ENCODE measurements around the gene TLNRD1. TPM values are rescaled to one million over a fixed set of nuclear protein-coding genes. Genes with fewer than 3 reads are reported as not detected.

Gene TLNRD1
- total and polyA plus RNA-seq, 3 donors from 2014 or later: 2.6 to 14.9 (median 11.5) TPM

DNA sequence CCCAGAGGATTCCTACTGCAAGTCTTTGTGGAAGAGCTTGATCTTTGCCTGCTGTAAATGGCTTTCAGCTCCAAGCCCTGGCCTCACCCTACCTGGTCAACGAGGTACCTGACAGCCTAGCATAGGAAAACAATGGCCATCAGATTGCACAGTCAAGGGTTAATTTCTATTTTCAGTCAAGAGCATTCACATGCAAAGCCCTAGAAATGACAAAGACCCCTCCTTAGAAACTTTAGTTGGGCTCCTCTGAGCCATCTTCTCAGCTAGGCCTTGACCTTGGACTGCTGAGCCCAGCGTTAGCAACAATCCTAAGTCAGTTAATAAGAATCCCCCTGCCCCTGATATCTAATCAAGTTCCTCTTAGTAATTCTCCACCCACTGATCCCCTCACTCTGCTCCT lies 29.6 kb upstream of the TLNRD1 start:
- 66 to 80% methylated on average over 2 of the region's 2 CpGs for WGBS, 2 donors

DNA sequence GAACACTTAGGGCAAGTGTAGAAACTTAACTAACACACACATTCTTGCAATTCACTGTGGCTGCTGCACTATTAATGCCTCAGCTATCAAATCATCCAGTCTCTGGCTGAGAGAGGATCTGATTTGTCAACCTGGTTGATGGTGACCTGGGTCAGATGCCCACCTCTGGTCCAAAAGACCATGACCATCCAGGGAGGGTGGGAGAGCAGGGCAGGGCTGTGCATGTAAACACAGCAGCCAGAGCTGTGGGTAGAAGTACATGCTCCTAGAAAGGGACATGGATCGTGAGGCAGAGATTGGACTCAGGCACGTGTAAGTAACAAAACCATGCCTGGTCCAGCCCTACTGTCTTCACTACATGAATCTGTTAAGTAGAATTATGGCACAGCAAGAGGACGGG lies 28.4 kb upstream of the TLNRD1 start:
- TF ChIP-seq, protein P1, sequence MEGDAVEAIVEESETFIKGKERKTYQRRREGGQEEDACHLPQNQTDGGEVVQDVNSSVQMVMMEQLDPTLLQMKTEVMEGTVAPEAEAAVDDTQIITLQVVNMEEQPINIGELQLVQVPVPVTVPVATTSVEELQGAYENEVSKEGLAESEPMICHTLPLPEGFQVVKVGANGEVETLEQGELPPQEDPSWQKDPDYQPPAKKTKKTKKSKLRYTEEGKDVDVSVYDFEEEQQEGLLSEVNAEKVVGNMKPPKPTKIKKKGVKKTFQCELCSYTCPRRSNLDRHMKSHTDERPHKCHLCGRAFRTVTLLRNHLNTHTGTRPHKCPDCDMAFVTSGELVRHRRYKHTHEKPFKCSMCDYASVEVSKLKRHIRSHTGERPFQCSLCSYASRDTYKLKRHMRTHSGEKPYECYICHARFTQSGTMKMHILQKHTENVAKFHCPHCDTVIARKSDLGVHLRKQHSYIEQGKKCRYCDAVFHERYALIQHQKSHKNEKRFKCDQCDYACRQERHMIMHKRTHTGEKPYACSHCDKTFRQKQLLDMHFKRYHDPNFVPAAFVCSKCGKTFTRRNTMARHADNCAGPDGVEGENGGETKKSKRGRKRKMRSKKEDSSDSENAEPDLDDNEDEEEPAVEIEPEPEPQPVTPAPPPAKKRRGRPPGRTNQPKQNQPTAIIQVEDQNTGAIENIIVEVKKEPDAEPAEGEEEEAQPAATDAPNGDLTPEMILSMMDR (IDR thresholded peaks at IDR 0.05): no peak
- no peak for TF ChIP-seq POLR2A (IDR thresholded peaks at IDR 0.05)
- Histone ChIP-seq H3K27me3 (no peaks in the 10 kb centered on the region), H3K9me3 (no peaks in the 10 kb centered on the region), H3K36me3 (ENCODE audit: low read depth, missing control alignments) (no peaks in the 10 kb centered on the region), H3K27ac (no peak overlapping the region), H3K4me1 (peaks cover 4% of the 10 kb centered on the region), H3K4me3 (no peak overlapping the region)
- DNase-seq: no peak
- intact Hi-C loops (cut with DNase I; ENCODE audit: low total_unique reads): no loop called here
- WGBS, 2 donors: 84 to 89% methylated on average over 3 of the region's 3 CpGs

More for the DNA sequence above, 29.6 kb upstream of the TLNRD1 start:
- Histone ChIP-seq H3K36me3 (ENCODE audit: low read depth, missing control alignments) (no peaks in the 10 kb centered on the region), H3K4me1 (peaks cover 4% of the 10 kb centered on the region), H3K9me3 (no peaks in the 10 kb centered on the region), H3K27ac (no peak overlapping the region), H3K4me3 (no peak overlapping the region), H3K27me3 (no peaks in the 10 kb centered on the region)
- TF ChIP-seq, protein P1 (IDR thresholded peaks at IDR 0.05): no peak
- TF ChIP-seq POLR2A (IDR thresholded peaks at IDR 0.05): no peak
- intact Hi-C loops (cut with DNase I; ENCODE audit: low total_unique reads): no loop called here
- DNase-seq: no peak

DNA sequence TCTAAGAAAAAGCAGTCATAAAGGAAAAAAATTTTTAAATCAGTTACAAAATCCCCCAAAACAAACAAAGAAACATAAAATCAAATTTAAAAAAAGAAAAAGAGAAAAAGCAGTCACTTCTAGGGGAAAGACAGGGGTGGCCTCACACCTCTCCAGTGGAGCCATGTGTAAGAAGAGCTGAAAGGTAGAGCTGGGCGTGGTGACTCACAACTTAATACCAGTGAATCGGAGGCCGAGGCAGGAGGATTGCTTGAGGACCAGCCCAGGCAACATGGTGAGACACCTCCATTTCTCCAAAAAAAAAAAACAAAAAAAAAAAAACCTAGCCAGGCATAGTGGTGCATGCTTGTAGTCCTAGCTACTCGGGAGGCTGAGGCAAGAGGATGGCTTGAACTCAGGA lies 25.8 kb upstream of the TLNRD1 start:
- no peak overlapping the region for H3K27ac ChIP-seq
- peaks cover 4% of the 10 kb centered on the region for H3K4me1 ChIP-seq
- 91 to 93% methylated on average over 4 of the region's 4 CpGs for WGBS, 2 donors
- DNase-seq: no peak
- no peaks in the 10 kb centered on the region for H3K36me3 ChIP-seq (ENCODE audit: low read depth, missing control alignments)
- no peaks in the 10 kb centered on the region for H3K9me3 ChIP-seq
- TF ChIP-seq, protein P1 (IDR thresholded peaks at IDR 0.05): no peak
- TF ChIP-seq POLR2A (IDR thresholded peaks at IDR 0.05): no peak
- H3K4me3 ChIP-seq: no peak overlapping the region
- H3K27me3 ChIP-seq: no peaks in the 10 kb centered on the region
- intact Hi-C loops (cut with DNase I; ENCODE audit: low total_unique reads): no loop called here

DNA sequence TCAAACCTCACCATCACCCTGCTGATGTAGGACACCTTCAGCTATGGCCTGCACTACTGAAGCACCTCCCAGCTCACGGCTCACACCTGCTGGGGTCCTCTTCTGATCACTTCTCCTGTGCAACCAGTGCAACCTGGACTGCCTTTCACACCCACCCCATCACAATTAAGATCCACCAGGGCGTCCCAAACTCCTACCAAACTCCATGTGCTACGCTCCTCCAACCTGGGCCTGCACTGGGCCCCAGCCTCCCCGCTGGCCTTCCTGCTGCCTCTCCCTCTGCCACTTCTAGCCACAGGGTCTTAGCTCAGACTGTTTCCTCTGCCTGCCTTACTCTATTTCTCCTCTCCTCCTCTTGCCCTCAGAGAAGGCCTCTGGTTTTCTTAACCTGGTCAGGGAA lies 23.9 kb upstream of the TLNRD1 start:
- Histone ChIP-seq H3K4me1 (peaks cover 4% of the 10 kb centered on the region), H3K36me3 (ENCODE audit: low read depth, missing control alignments) (no peaks in the 10 kb centered on the region), H3K4me3 (no peak overlapping the region), H3K27ac (no peak overlapping the region), H3K9me3 (no peaks in the 10 kb centered on the region), H3K27me3 (no peaks in the 10 kb centered on the region)
- TF ChIP-seq POLR2A (IDR thresholded peaks at IDR 0.05): no peak
- TF ChIP-seq, protein P1 (IDR thresholded peaks at IDR 0.05): no peak
- intact Hi-C loops (cut with DNase I; ENCODE audit: low total_unique reads): no loop called here
- no peak for DNase-seq
- WGBS, 2 donors: 70 to 98% methylated on average over 4 of the region's 4 CpGs

DNA sequence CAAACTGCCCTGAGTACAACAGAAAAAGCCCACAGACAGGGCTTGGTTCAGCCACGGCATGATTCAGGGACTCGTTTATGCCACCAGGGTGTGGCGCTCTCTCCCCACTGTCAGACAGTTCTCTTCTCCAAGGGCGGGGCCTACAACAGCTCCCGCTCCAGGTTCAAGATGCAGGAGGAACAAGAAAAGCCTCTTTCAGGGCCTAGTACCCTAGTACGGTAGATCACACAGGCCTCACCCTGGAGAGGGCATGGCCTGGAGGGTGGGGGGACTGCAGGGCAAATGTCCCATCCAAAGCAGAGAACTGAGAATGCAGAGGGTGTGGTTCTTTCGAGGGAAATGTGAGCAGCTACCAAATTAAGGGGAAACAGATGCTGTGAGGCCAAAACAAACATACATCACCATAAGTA lies 23.1 kb upstream of the TLNRD1 start:
- intact Hi-C loops (cut with DNase I; ENCODE audit: low total_unique reads): no loop called here
- no peaks in the 10 kb centered on the region for H3K27me3 ChIP-seq
- H3K36me3 ChIP-seq (ENCODE audit: low read depth, missing control alignments): no peaks in the 10 kb centered on the region
- DNase-seq: peak; percentile 72
- H3K27ac ChIP-seq: no peak overlapping the region
- H3K4me3 ChIP-seq: no peak overlapping the region
- no peak for TF ChIP-seq POLR2A (IDR thresholded peaks at IDR 0.05)
- TF ChIP-seq, protein P1 (IDR thresholded peaks at IDR 0.05): peak in 2 of 3 experiments; percentile 38 to 43
- H3K9me3 ChIP-seq: no peaks in the 10 kb centered on the region
- WGBS, 2 donors: 44 to 53% methylated on average over 7 of the region's 7 CpGs
- H3K4me1 ChIP-seq: peaks cover 4% of the 10 kb centered on the region
